Renal cortex interstitium (tissue), 11 donors: ENCODE data around the gene ADD2. TPM values are rescaled to one million over a fixed set of nuclear protein-coding genes. Genes with fewer than 3 reads are reported as not detected.
"Not testable (repeated sequence)": the region's sequence is repeated elsewhere in the genome, so short reads cannot be mapped to it uniquely, and the experiment has no call there.

Experiments
- DNase-seq, 11 donors: peaks; one replicate each; pipeline ENCODE4 v3.0.0-alpha.2; 2013; ENCODE audit warnings: low read depth in 9 of 11, low spot score in 4 of 11; ENCODE audit errors: extremely low read depth in 1 of 11
- polyA plus RNA-seq, 3 donors: library from polyadenylated mRNA; unstranded; fragments of 120-200 nt; gene quantifications; one replicate each; pipeline ENCODE4 v1.2.1, GENCODE V29; 2013; ENCODE audit not compliant: insufficient read length in 3 of 3

Gene ADD2
- polyA plus RNA-seq, 3 donors, result 6.0 to 8.3 (median 6.2) TPM

- no peak for DNase-seq
Measured at GRCh38 chr2:70757966-70758365, 10.0 kb downstream of the ADD2 start.

- no peak for DNase-seq
Measured at GRCh38 chr2:70757360-70757759, 10.6 kb downstream of the ADD2 start.

- DNase-seq, result no peak
Measured at GRCh38 chr2:70756128-70756527, 11.9 kb downstream of the ADD2 start.

- DNase-seq, result no peak
Measured at GRCh38 chr2:70753902-70754301, 14.1 kb downstream of the ADD2 start.

GRCh38 chr2:70753031-70753430 is 15.0 kb downstream of the ADD2 start:
- DNase-seq, result no peak

GRCh38 chr2:70752396-70752795 is 15.6 kb downstream of the ADD2 start:
- DNase-seq, result no peak

- DNase-seq, result no peak
Measured at GRCh38 chr2:70751881-70752280, 16.1 kb downstream of the ADD2 start.

- DNase-seq, result no peak
Measured at GRCh38 chr2:70750320-70750719, 17.7 kb downstream of the ADD2 start.

GRCh38 chr2:70748002-70748784 is 19.8 kb downstream of the ADD2 start:
- no peak for DNase-seq

- no peak for DNase-seq
Measured at GRCh38 chr2:70747284-70747683, 20.7 kb downstream of the ADD2 start.

- no peak for DNase-seq
Measured at GRCh38 chr2:70746094-70746974, 21.7 kb downstream of the ADD2 start.

- no peak for DNase-seq
Measured at GRCh38 chr2:70745276-70745825, 22.6 kb downstream of the ADD2 start.

- DNase-seq, result no peak
Measured at GRCh38 chr2:70744397-70744796, 23.6 kb downstream of the ADD2 start.

- DNase-seq, result no peak
Measured at GRCh38 chr2:70743677-70744076, 24.3 kb downstream of the ADD2 start.

GRCh38 chr2:70743068-70743467 is 24.9 kb downstream of the ADD2 start:
- DNase-seq, result no peak

GRCh38 chr2:70739492-70739891 is 28.5 kb downstream of the ADD2 start:
- not testable (repeated sequence) for DNase-seq

GRCh38 chr2:70738159-70738558 is 29.8 kb downstream of the ADD2 start:
- DNase-seq, result no peak

GRCh38 chr2:70735071-70735470 is 32.9 kb downstream of the ADD2 start:
- DNase-seq, result no peak

GRCh38 chr2:70733646-70734180 is 34.3 kb downstream of the ADD2 start:
- DNase-seq, result no peak
